Measurements from ENCODE around the gene RIN1. TPM values are rescaled to one million over a fixed set of nuclear protein-coding genes. Genes with fewer than 3 reads are reported as not detected.

RIN1 gene
- total RNA-seq, 6 experiments from 2014 or later, result 32.9 to 55.0 (median 49.8) TPM

- no peak for DNase-seq
- Mint-ChIP-seq H3K27me3 (ENCODE audit: insufficient read depth) (peaks cover 14% of the 10 kb centered on the region), H3K9me3 (no peaks in the 10 kb centered on the region), H3K36me3 (ENCODE audit: low read depth) (peaks cover 34% of the 10 kb centered on the region), H3K4me1 (ENCODE audit: low read depth) (peaks cover 53% of the 10 kb centered on the region), H3K27ac (peak overlapping the region; percentile 100), H3K4me3 (peak overlapping the region; percentile 18; the same call in 1 of the 2 replicates)
- TF ChIP-seq, protein P1, sequence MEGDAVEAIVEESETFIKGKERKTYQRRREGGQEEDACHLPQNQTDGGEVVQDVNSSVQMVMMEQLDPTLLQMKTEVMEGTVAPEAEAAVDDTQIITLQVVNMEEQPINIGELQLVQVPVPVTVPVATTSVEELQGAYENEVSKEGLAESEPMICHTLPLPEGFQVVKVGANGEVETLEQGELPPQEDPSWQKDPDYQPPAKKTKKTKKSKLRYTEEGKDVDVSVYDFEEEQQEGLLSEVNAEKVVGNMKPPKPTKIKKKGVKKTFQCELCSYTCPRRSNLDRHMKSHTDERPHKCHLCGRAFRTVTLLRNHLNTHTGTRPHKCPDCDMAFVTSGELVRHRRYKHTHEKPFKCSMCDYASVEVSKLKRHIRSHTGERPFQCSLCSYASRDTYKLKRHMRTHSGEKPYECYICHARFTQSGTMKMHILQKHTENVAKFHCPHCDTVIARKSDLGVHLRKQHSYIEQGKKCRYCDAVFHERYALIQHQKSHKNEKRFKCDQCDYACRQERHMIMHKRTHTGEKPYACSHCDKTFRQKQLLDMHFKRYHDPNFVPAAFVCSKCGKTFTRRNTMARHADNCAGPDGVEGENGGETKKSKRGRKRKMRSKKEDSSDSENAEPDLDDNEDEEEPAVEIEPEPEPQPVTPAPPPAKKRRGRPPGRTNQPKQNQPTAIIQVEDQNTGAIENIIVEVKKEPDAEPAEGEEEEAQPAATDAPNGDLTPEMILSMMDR (IDR thresholded peaks at IDR 0.05), result no peak
Measured at GRCh38 chr11:66338276-66339161, 2.3 kb upstream of the RIN1 start.

GRCh38 chr11:66337103-66337899 lies 1.1 kb upstream of the RIN1 start:
- H3K4me3 Mint-ChIP-seq, result peak overlapping the region; percentile 73
- H3K27ac Mint-ChIP-seq, result peak overlapping the region; percentile 100
- DNase-seq, result peak; percentile 44
- peaks cover 41% of the 10 kb centered on the region for H3K4me1 Mint-ChIP-seq (ENCODE audit: low read depth)
- H3K9me3 Mint-ChIP-seq, result no peaks in the 10 kb centered on the region
- peaks cover 14% of the 10 kb centered on the region for H3K27me3 Mint-ChIP-seq (ENCODE audit: insufficient read depth)
- peaks cover 30% of the 10 kb centered on the region for H3K36me3 Mint-ChIP-seq (ENCODE audit: low read depth)
- TF ChIP-seq, protein P1 (IDR thresholded peaks at IDR 0.05), result peak; percentile 28; the same call in 1 of the 2 replicates

GRCh38 chr11:66335531-66336233 lies 552 bp downstream of the RIN1 start:
- Mint-ChIP-seq H3K4me3 (peak overlapping the region; percentile 99), H3K27me3 (ENCODE audit: insufficient read depth) (peaks cover 15% of the 10 kb centered on the region), H3K27ac (peak overlapping the region; percentile 100), H3K9me3 (no peaks in the 10 kb centered on the region), H3K36me3 (ENCODE audit: low read depth) (peaks cover 19% of the 10 kb centered on the region), H3K4me1 (ENCODE audit: low read depth) (peaks cover 32% of the 10 kb centered on the region)
- DNase-seq, result peak; percentile 63
- TF ChIP-seq, protein P1 (IDR thresholded peaks at IDR 0.05), result no peak

DNA sequence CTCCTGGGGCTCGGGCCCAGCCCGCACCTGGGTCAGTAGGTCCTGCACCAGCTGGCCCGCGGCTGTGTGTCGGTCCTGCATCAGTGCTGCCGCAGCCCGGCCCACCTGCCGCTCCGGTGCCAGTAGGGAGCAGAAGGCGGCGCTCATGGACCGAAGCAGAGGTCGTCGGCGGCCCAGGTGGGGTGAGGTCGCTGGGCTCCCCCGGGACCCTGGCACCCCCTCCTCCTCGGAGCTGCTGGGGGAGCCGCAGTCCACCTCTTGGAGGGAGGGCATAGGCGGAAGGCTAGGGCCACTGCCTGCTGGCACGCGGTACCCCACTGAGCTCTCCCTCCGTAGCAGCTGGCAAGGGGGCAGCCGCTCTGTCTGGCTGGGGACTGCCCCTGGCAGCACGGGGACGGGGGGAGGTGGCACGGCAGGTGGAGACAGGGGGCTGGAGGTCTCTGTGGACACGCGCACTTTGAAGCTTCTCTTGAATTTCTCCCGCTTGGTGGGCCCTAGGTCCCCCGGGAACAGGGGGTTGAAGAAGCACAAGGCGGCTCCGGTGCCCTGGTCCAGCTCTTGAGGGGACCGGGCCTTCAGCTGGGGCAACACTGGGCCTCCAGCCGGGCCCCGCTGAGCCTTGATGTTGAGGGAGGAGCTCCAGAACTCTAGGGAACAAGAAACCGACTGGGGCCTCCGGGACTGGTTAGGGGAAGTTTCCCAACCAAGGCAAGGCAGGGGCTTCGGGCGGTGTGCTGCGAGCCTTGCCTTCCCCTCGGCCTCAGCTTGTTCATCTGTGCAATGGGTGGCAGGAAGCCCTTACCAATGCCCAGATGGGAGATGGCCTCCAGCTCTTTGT lies 1.4 kb downstream of the RIN1 start:
- no peak for DNase-seq
- H3K4me3 Mint-ChIP-seq, result peak overlapping the region; percentile 99
- no peaks in the 10 kb centered on the region for H3K9me3 Mint-ChIP-seq
- H3K27ac Mint-ChIP-seq, result peak overlapping the region; percentile 100
- peaks cover 32% of the 10 kb centered on the region for H3K4me1 Mint-ChIP-seq (ENCODE audit: low read depth)
- TF ChIP-seq, protein P1 (IDR thresholded peaks at IDR 0.05), result no peak
- peaks cover 19% of the 10 kb centered on the region for H3K36me3 Mint-ChIP-seq (ENCODE audit: low read depth)
- H3K27me3 Mint-ChIP-seq (ENCODE audit: insufficient read depth), result peaks cover 19% of the 10 kb centered on the region

Data from HFFc6 (cell line).